ENCODE results near the gene CBL.

GRCh38 chr11:119342023-119342300 lies 135.8 kb downstream of the CBL start:
- TF ChIP-seq CTCF (IDR thresholded peaks at IDR 0.05) (no peak), POLR2A (IDR thresholded peaks at IDR 0.05) (no peak), EP300 (IDR thresholded peaks at IDR 0.05) (no peak)
